Stimulated activated CD4-positive, alpha-beta T cell treated with anti-CD3 and anti-CD28 coated beads, Interleukin-1b, Interleukin-23, amount 100 ng/mL, for 4 hours (primary cell): ENCODE measurements around the gene KLF7.

ENCODE experiments used
- DNase-seq, 2 donors: peaks; one replicate each; pipeline ENCODE4 v3.0.0-alpha.2; 2020; ENCODE audit warnings: low read depth in 2 of 2

KLF7 gene

DNA sequence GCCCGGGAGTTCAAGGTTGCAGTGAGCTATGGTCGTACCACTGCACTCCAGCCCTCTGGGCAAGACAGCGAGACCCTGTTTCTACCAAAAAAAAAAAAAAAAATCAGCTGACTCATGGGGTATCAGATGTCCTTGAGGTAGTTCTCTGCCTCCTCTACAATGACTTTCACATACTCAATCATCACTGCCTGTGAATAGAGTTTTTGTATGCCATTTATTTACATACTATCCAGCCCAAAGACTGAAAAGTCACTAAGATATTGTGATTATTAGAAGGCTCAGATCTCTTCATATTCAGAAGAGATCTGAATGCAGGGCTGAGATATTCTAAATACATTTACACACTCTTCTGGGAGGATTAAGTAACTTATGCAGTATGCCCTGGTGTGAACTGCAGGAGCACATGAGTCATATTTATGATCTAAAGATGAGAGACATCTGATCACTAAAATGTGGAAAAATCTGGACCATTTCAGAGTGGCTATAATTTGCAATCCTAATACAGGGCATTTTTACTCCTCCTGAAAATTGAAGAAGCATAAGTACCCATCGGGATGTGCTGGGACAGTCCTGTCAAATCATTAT, 38.9 kb downstream of the KLF7 start:
- no peak for DNase-seq

GRCh38 chr2:207123776-207124391, 41.9 kb downstream of the KLF7 start:
- DNase-seq: no peak

DNA sequence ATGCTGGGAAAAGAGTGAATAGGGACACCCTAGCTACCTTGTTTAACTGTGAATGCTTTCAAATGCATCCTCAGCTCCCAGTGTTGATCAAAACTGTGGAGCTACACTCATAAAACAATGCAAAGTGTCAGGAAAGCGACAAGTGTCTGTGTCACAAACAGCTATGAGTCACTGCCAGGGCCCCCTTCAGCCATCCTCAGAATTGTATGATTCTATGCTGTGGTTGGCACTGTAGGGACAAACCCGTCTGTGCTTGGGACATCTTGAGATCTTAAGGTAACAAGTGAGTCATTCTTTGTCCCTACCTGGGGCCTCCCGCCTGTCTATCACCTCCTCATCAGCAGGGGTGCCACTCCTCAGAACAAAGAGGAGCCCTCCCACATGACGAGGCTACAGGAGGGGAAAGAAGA, 42.4 kb downstream of the KLF7 start:
- DNase-seq: peak; percentile 22 to 30

GRCh38 chr2:207122651-207123334, 43.0 kb downstream of the KLF7 start:
- DNase-seq: no peak

- no peak for DNase-seq
These were observed 44.0 kb downstream of the KLF7 start for GRCh38 chr2:207121784-207122183.

DNA sequence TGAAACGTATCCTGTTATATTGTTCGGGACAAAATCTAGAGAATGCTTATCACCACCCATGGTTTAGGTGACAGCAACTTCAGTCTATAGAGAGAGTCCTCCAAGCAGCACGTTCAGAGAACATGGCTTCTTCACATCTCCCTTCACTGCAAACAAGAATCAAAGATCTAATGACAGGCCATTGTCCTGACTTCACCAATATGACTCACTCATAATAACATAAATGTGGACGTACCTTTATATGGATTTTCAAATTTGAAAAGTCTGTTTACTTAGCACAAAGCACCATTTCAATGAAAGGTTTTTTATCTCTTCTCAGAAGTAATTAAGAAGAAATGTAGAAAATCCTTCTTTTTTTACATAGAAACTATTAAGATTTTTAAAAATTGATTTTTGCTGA, 46.7 kb downstream of the KLF7 start:
- no peak for DNase-seq

GRCh38 chr2:207117668-207118067, 48.1 kb downstream of the KLF7 start:
- DNase-seq: no peak

- DNase-seq: no peak
These were observed 49.9 kb downstream of the KLF7 start for GRCh38 chr2:207115715-207116364.

DNA sequence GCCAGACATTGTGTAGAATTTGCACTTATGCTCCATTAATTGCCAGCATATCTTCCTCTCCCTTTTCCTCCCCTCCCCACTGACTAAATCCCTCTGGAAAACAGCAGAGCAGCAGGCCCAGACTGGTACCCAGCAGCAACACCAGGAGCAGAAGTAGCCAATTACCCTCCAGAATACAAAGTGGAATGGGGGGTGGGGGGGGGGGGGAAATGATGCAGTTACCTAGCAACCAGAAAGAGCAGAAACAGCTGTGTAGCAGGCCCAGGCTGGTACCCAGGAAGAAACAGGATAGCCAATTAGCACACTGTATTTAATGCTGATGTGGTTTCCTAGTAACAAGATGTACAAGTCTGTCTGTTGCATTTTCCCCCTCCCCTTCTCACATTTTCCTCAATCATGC, 52.3 kb downstream of the KLF7 start:
- DNase-seq: no peak

DNA sequence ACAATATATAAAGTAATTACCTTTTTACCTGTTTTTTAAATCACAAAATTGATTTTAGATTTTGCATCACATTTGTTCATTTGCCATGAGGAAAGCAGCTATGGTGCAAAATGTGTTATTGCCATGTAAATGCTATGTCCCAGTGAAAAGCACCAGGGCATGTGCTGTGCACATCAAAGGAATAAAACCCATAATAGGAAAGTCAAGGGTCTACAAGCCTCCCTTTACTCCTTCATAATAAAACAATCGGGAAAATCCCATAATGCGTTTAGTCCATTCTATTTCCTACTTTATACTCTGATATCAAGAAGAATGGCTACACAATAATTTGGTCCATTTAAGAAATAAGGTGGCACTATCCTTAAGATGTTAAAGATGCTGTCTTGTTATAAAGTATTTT, 53.0 kb downstream of the KLF7 start:
- DNase-seq: no peak

GRCh38 chr2:207112383-207112782, 53.4 kb downstream of the KLF7 start:
- DNase-seq: no peak

DNA sequence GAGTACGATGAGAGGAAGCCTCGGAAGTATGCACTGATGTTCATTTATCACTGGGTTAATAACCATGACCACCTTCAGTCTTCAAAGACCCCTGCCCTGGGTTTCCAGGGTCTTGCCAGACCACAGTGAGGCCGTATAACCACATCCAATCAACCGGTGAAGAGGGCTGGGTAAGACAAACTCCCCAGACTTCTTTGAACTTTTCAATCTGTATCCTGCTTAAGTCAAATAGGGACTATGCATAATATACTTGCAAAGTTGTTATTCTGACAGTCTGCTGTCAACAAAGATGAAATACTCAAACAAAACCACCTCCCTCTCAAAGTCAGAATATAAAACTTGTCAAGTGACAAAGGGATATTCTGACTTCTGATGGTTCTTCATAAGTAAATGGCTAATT, 54.0 kb downstream of the KLF7 start:
- DNase-seq: no peak

GRCh38 chr2:207110715-207111114, 55.0 kb downstream of the KLF7 start:
- DNase-seq: no peak

DNA sequence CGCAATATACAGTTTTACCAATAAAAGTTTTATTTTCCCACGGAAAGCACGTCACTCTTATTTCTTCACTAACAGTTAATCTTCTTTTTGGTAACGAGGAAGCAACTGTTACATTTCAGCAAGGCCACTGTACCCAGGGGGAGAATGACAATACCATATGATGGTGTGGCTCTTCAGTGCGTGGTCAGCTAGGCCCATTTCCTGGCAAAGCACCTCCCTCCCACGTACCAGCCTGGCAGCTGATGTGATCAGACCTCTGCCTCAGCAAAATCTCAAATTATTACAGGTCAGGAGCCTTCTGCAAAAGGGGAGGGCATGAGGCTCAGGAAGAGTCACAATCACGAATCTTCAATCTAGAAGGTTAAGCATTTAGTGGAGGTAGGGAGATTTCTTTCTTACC, 55.4 kb downstream of the KLF7 start:
- no peak for DNase-seq

GRCh38 chr2:207109768-207110167, 56.0 kb downstream of the KLF7 start:
- DNase-seq: no peak

DNA sequence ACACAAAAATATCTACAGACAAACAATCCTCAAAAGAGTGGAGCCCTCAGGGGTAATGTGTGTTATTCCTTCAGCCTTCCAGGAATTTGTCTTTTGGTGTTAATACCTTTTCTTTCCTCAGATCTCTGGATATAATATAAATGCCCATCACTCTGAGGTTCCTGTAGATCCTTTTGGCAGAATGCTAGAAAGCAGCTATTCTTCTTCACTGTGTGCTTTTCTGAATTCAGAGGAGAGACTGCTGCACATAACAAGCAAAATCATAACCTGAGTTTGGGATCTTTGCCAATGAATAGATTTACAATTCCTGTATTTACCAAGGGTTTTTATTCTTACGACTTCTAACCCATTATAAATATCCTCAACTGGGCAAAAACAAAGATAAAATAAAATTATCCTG, 57.3 kb downstream of the KLF7 start:
- no peak for DNase-seq

GRCh38 chr2:207107551-207107950, 58.2 kb downstream of the KLF7 start:
- DNase-seq: no peak

GRCh38 chr2:207107131-207107530, 58.6 kb downstream of the KLF7 start:
- no peak for DNase-seq

DNA sequence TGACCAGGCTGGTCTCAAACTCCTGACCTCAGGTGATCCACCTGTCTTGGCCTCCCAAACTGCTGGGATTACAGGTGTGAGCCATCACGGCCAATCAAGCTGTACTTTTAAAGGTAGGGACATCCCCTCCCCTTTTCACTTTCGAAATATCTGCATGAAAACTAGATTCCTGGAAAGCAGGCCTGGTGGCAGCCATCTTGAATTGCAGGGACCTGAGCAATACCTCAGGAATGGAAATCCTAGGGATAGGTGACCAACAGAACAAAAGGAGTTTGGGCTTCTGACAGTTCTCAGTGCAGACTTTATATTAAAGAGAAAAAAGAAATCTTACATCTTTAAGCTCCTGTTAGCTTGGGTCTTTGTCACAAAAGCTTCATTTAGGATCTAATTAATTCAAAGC, 62.6 kb downstream of the KLF7 start:
- no peak for DNase-seq

GRCh38 chr2:207101984-207102383, 63.8 kb downstream of the KLF7 start:
- no peak for DNase-seq

- no peak for DNase-seq
These were observed 68.5 kb downstream of the KLF7 start for GRCh38 chr2:207097278-207097677.

- DNase-seq: no peak
These were observed 69.8 kb downstream of the KLF7 start for GRCh38 chr2:207095963-207096362.

DNA sequence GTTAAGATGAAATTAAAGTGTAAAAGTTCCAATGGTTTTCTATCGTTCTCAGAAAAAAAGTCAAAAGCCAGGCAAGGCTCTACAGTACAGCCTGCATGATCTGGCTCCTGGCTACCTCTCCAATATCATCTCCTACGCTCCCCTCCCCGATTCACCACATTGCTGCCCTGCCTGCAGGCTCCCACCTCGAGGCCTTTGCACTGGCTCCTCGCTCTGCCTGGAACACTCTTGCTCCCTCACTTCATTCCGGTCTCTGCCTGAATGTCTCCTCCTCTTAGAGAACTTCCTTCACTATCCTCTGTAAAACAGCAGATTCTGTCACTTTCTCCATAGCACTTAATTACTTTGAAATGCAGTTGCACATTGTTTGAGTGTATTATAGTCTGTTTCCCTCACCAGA, 72.5 kb downstream of the KLF7 start:
- no peak for DNase-seq
